ENCODE measurements around the gene GNPTG. TPM values are rescaled to one million over a fixed set of nuclear protein-coding genes. Genes with fewer than 3 reads are reported as not detected.

GNPTG gene
- total and polyA plus RNA-seq, 2 of the 13 experiments (the other 11 are each of a cell fraction or from before 2014, with no cell fraction given) = 22.7 to 71.1 TPM

- 0 out of 2 replicates have a peak, but pooled peaks have one; percentile 11 for TF ChIP-seq ZSCAN9 (CRISPR knock-in tag; IDR thresholded peaks at IDR 0.05; ENCODE audit: borderline replicate concordance)
- TF ChIP-seq ZNF362 (CRISPR knock-in tag; IDR thresholded peaks at IDR 0.05; ENCODE audit: borderline replicate concordance) = no peak
- TF ChIP-seq ZNF572 (CRISPR knock-in tag; IDR thresholded peaks at IDR 0.05) = 0 out of 2 replicates have a peak, but pooled peaks have one; percentile 48
- no peak for TF ChIP-seq WIZ (CRISPR knock-in tag; IDR thresholded peaks at IDR 0.05)
- TF ChIP-seq GABPA (IDR thresholded peaks at IDR 0.05; ENCODE audit: low read depth, low read length) = peak; percentile 24; the same call in 1 of the 2 replicates
- TF ChIP-seq GABPA (CRISPR knock-in tag; IDR thresholded peaks at IDR 0.05; ENCODE audit: low read depth) = peak; percentile 83
- TF ChIP-seq ATF5 (CRISPR knock-in tag; IDR thresholded peaks at IDR 0.05; ENCODE audit: low read depth) = no peak
- TF ChIP-seq TRIM22 (IDR thresholded peaks at IDR 0.05) = no peak
- no peak for TF ChIP-seq LBX2 (CRISPR knock-in tag; IDR thresholded peaks at IDR 0.05; ENCODE audit: borderline replicate concordance)
- TF ChIP-seq ARHGAP35 (CRISPR knock-in tag; IDR thresholded peaks at IDR 0.05; ENCODE audit: borderline replicate concordance) = no peak
- TF ChIP-seq PATZ1 (CRISPR knock-in tag; IDR thresholded peaks at IDR 0.05) = peak; percentile 94
- TF ChIP-seq KIAA2018 (CRISPR knock-in tag; IDR thresholded peaks at IDR 0.05; ENCODE audit: borderline replicate concordance) = no peak
These were observed 19.8 kb upstream of the GNPTG start (continued) for GRCh38 chr16:1331712-1332617.
